ENCODE measurements around the gene HYAL1.
"Not testable (repeated sequence)": the region's sequence is repeated elsewhere in the genome, so short reads cannot be mapped to it uniquely, and the experiment has no call there.

HYAL1 gene

GRCh38 chr3:50270422-50271224 is 32.8 kb downstream of the HYAL1 start:
- DNase-seq: no peak

- no peak for DNase-seq
These were observed 33.4 kb downstream of the HYAL1 start for GRCh38 chr3:50269977-50270413.

- no peak for DNase-seq
These were observed 33.9 kb downstream of the HYAL1 start for GRCh38 chr3:50269460-50269859.

GRCh38 chr3:50268703-50269451 is 34.5 kb downstream of the HYAL1 start, which contains the start of gene SEMA3B:
TSS of gene SEMA3B (plus strand) at chr3:50269147. CDS start at chr3:50269241, 94 bp downstream.
- DNase-seq: peak; percentile 42

- no peak for DNase-seq
These were observed 35.1 kb downstream of the HYAL1 start for GRCh38 chr3:50268276-50268675.

- peak; percentile 83 for DNase-seq
These were observed 36.0 kb downstream of the HYAL1 start for GRCh38 chr3:50267280-50267913.

GRCh38 chr3:50266836-50267235 is 36.5 kb downstream of the HYAL1 start:
- DNase-seq: peak; percentile 33

GRCh38 chr3:50266017-50266416 is 37.4 kb downstream of the HYAL1 start:
- no peak for DNase-seq

- no peak for DNase-seq
These were observed 37.8 kb downstream of the HYAL1 start for GRCh38 chr3:50265571-50265970.

- DNase-seq: no peak
These were observed 38.3 kb downstream of the HYAL1 start for GRCh38 chr3:50264964-50265485.

GRCh38 chr3:50264383-50264963 is 38.9 kb downstream of the HYAL1 start:
- peak; percentile 73 for DNase-seq

- DNase-seq: no peak
These were observed 39.6 kb downstream of the HYAL1 start for GRCh38 chr3:50263478-50264382.

GRCh38 chr3:50262778-50263177 is 40.6 kb downstream of the HYAL1 start:
- DNase-seq: no peak

- not testable (repeated sequence) for DNase-seq
These were observed 41.2 kb downstream of the HYAL1 start for GRCh38 chr3:50262200-50262599.

GRCh38 chr3:50261505-50261904 is 41.9 kb downstream of the HYAL1 start:
- DNase-seq: no peak

- peak; percentile 33 for DNase-seq
These were observed 42.4 kb downstream of the HYAL1 start for GRCh38 chr3:50260942-50261441.

GRCh38 chr3:50260027-50260941 is 43.1 kb downstream of the HYAL1 start:
- DNase-seq: peak; percentile 88

GRCh38 chr3:50259432-50260026 is 43.8 kb downstream of the HYAL1 start:
- no peak for DNase-seq

GRCh38 chr3:50258979-50259378 is 44.4 kb downstream of the HYAL1 start:
- no peak for DNase-seq
